Body of pancreas (tissue), 4 donors: ENCODE data around the gene MYO1E. TPM values are rescaled to one million over a fixed set of nuclear protein-coding genes. Genes with fewer than 3 reads are reported as not detected.

Source experiments
- ATAC-seq: fragments of 150-250 bp; one replicate; pipeline ENCODE4 v1.9.1; 2016
- DNase-seq, 4 donors: peaks; one replicate each; pipeline ENCODE4 v3.0.0-alpha.2; 2019
- H3K27ac ChIP-seq, 4 donors: fragments of 200-600 bp; sonication (generic); 1 replicate in 3 of 4; 2 replicates in 1 of 4; pipeline versions ENCODE4 v1.5.1 to v1.6.1; 2016 to 2019; ENCODE audit warnings: mild to moderate bottlenecking in 1 of 4, mixed read lengths in 1 of 4, moderate library complexity in 1 of 4
- H3K27me3 ChIP-seq, 2 donors: fragments of 200-600 bp; sonication (generic); one replicate each; pipeline ENCODE4 v1.6.0; 2016; ENCODE audit warnings: mild to moderate bottlenecking in 1 of 2
- H3K36me3 ChIP-seq, 2 donors: fragments of 200-600 bp; sonication (generic); replicated peaks in 1 of 2; 2 replicates each; pipeline ENCODE4 v1.5.1; 2016; ENCODE audit warnings: low read depth in 2 of 2; ENCODE audit not compliant: insufficient read depth in 1 of 2
- H3K4me1 ChIP-seq: fragments of 200-600 bp; sonication (generic); one replicate; pipeline ENCODE4 v1.6.0; 2016
- H3K4me3 ChIP-seq, 2 donors: fragments of 200-600 bp; sonication (generic); 1 replicate in 1 of 2; 2 replicates in 1 of 2; pipeline ENCODE4 v1.5.1; 2016 to 2019
- H3K9me3 ChIP-seq, 3 donors: fragments of 200-600 bp; sonication (generic); 1 replicate in 2 of 3; 2 replicates in 1 of 3; pipeline ENCODE4 v1.5.1; 2016
- POLR2A ChIP-seq, 3 donors: fragments of 450-650 bp; IDR thresholded peaks; one replicate each; pipeline ENCODE4 v1.6.1; 2016; ENCODE audit warnings: antibody characterized with exemption in 3 of 3, mild to moderate bottlenecking in 2 of 3
- WGBS, 2 donors: methylation state at CpG; one replicate each; pipeline ENCODE4 v1.1.5; 2017; 5-methylcytosine and 5-hydroxymethylcytosine counted together
- intact Hi-C: fragments of 100-400 bp; cut with DNase I; formaldehyde crosslinking; loops from one replicate; pipeline ENCODE4 v1.15.1; 2023
- total RNA-seq, 2 donors: library from RNA; depleted of rRNA; stranded (reverse); fragments of >200 nt; gene quantifications; one replicate each; pipeline ENCODE4 v1.1.0, GENCODE V29; 2016
- TF ChIP-seq, protein P1 (sequence below), 7 experiments: fragments of 450-650 bp in 4 of 7; fragments of 200-600 bp in 3 of 7; sonication (generic) in 3 of 7; IDR thresholded peaks; one replicate each; pipeline ENCODE4 v1.5.1; 2016 to 2019; ENCODE audit warnings: antibody characterized with exemption in 7 of 7

Gene MYO1E
- total RNA-seq, 2 donors from 2014 or later = 14.0 to 48.5 TPM

- Histone ChIP-seq H3K27me3 (no peaks in the 10 kb centered on the region), H3K9me3 (no peaks in the 10 kb centered on the region), H3K27ac (no peak overlapping the region), H3K36me3 (no peaks in the 10 kb centered on the region), H3K4me3 (no peak overlapping the region), H3K4me1 (no peaks in the 10 kb centered on the region)
- 91 to 94% methylated on average over 16 of the region's 16 CpGs for whole genome bisulfite sequencing, 2 donors
- no peak for ATAC-seq
- intact Hi-C loops = no loop called here
- TF ChIP-seq, protein P1, sequence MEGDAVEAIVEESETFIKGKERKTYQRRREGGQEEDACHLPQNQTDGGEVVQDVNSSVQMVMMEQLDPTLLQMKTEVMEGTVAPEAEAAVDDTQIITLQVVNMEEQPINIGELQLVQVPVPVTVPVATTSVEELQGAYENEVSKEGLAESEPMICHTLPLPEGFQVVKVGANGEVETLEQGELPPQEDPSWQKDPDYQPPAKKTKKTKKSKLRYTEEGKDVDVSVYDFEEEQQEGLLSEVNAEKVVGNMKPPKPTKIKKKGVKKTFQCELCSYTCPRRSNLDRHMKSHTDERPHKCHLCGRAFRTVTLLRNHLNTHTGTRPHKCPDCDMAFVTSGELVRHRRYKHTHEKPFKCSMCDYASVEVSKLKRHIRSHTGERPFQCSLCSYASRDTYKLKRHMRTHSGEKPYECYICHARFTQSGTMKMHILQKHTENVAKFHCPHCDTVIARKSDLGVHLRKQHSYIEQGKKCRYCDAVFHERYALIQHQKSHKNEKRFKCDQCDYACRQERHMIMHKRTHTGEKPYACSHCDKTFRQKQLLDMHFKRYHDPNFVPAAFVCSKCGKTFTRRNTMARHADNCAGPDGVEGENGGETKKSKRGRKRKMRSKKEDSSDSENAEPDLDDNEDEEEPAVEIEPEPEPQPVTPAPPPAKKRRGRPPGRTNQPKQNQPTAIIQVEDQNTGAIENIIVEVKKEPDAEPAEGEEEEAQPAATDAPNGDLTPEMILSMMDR (IDR thresholded peaks at IDR 0.05) = no peak
- TF ChIP-seq POLR2A (IDR thresholded peaks at IDR 0.05) = no peak
- no peak for DNase-seq
Measured at GRCh38 chr15:59178151-59178695, 194.4 kb downstream of the MYO1E start.

GRCh38 chr15:59177317-59177660 lies 195.4 kb downstream of the MYO1E start:
- Histone ChIP-seq H3K27ac (peak overlapping the region in 1 of 4 donors; percentile 46), H3K4me1 (no peaks in the 10 kb centered on the region), H3K36me3 (no peaks in the 10 kb centered on the region), H3K4me3 (no peak overlapping the region), H3K27me3 (no peaks in the 10 kb centered on the region), H3K9me3 (no peaks in the 10 kb centered on the region)
- no peak for TF ChIP-seq POLR2A (IDR thresholded peaks at IDR 0.05)
- TF ChIP-seq, protein P1 (IDR thresholded peaks at IDR 0.05) = no peak
- DNase-seq (peak in 1 of 4 donors; percentile 49), ATAC-seq (no peak)
- intact Hi-C loops = no loop called here
- WGBS, 2 donors = 71 to 96% methylated on average over 4 of the region's 4 CpGs

- intact Hi-C loops = no loop called here
- no peak for DNase-seq
- H3K36me3 ChIP-seq = no peaks in the 10 kb centered on the region
- WGBS, 2 donors = 73 to 90% methylated on average over 9 of the region's 9 CpGs
- H3K4me1 ChIP-seq = no peaks in the 10 kb centered on the region
- peak overlapping the region in 1 of 4 donors; percentile 45 for H3K27ac ChIP-seq
- no peak for TF ChIP-seq POLR2A (IDR thresholded peaks at IDR 0.05)
- no peak overlapping the region for H3K4me3 ChIP-seq
- no peak for ATAC-seq
- H3K9me3 ChIP-seq = no peaks in the 10 kb centered on the region
- H3K27me3 ChIP-seq = no peaks in the 10 kb centered on the region
Measured at GRCh38 chr15:59176653-59177316, 195.9 kb downstream of the MYO1E start.

- intact Hi-C loops = no loop called here
- ATAC-seq (peak; percentile 47), DNase-seq (peak; percentile 25 to 57 (median 44))
- Histone ChIP-seq H3K9me3 (no peaks in the 10 kb centered on the region), H3K27ac (peak overlapping the region in 1 of 4 donors; percentile 48), H3K4me1 (peaks cover 6% of the 10 kb centered on the region), H3K4me3 (no peak overlapping the region), H3K36me3 (no peaks in the 10 kb centered on the region), H3K27me3 (no peaks in the 10 kb centered on the region)
- TF ChIP-seq, protein P1 (IDR thresholded peaks at IDR 0.05) = peak in 6 of 7 experiments; percentile 28 to 52 (median 33)
- no peak for TF ChIP-seq POLR2A (IDR thresholded peaks at IDR 0.05)
- WGBS, 2 donors = 55 to 66% methylated on average over 7 to 10 of the region's 10 CpGs
Measured at GRCh38 chr15:59174835-59175831, 197.5 kb downstream of the MYO1E start.
